ENCODE measurements around the gene FHIP2A.
A peak's percentile ranks its signal among the peaks of the same experiment; 100 is the strongest.
"Not testable (repeated sequence)": the region's sequence is repeated elsewhere in the genome, so short reads cannot be mapped to it uniquely, and the experiment has no call there.

Gene FHIP2A

GRCh38 chr10:114821293-114821914, at the start of gene FHIP2A:
Gene FHIP2A, plus strand, starts transcription at chr10:114821780. Its CDS starts 299 bp downstream, at chr10:114822079.
- DNase-seq, result peak; percentile 10

- no peak for DNase-seq
These were observed 48.9 kb upstream of the FHIP2A start for GRCh38 chr10:114772496-114773196.

DNA sequence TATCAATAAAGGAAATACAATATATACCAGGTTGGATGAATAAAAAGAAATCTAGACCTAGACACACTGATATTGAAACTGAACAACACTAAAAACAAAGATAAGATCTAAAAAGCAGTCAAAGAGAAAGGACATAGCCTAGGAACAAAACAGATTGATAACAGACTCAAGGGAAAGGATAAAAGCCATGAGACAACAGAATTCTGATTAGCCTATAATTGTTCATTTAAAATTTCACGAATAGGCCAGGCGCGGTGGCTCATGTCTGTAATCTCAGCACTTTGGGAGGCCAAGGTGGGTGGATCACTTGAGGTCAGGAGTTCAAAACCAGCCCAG, 48.4 kb upstream of the FHIP2A start:
- DNase-seq, result no peak

DNA sequence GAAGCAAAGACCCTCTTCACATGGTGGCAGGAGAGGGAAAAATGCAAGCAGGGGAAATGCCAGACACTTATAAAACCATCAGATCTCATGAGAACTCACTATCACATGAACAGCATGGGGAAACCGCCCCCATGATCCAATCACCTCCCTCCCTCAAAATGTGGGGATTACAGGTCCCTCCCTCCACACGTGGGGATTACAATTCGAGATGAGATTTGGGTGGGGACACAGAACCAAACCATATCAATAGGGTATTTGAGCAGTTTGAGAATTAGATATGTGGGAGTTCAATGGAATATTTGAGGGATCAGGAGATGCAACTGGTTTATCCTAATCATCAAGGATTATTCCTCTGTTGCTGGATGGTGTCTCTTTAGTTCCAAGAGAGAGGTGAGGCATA, 46.5 kb upstream of the FHIP2A start:
- DNase-seq, result not testable (repeated sequence)

DNA sequence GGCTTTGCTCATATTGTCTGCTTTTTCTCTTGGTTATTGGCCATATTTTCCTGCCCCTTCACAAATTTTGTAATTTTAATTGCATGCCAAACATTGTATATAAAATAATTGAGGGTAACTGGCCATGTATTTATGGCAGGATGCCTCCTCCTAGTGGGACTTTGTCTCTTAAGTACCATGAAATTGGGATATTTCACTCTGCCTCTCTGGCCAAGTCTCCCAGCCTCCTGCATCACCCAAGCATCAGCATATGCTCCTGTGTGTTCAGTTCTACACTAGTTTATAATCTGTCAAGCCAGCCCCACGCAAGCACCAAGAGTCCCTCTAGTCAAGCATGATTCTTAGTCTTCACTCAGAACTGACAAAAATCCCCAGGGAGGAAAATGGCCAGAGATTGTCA, 44.2 kb upstream of the FHIP2A start:
- no peak for DNase-seq

DNA sequence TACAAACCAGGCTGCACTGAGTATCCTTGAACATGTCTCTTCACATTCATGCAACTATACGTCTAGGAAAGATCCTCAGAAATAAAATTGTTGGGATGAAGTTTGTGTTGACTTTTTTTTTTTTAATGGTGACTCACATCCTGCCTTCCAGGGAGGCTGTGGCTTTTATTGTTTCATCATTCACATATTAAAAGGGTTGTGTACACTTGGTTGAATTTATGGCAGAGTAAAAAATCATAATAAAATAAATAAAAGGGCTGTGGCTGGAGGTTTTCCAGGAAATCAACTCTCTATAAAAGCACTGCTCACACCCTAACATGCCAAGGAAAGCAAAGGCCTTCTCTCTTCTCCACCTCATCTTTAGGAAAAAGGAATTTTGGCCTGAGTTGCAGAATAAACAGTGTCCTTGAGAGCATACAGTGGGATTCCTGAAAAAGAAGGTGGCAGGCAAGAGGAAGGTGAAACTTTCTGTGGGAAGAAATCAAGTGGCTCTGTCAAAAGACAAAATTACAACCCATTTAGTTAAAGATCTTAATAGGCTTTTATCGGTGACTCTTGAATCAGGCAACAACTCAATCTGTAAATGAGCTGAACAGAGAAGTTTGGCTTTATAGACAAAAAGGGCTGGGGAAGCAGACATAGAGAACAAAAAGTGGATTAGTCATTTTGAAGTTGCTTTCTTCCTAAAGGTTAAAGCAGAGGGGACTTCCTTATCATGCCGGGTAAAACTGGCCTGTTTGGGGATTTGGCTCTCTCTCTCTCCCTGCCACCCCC, 41.6 kb upstream of the FHIP2A start:
- DNase-seq, result no peak

DNA sequence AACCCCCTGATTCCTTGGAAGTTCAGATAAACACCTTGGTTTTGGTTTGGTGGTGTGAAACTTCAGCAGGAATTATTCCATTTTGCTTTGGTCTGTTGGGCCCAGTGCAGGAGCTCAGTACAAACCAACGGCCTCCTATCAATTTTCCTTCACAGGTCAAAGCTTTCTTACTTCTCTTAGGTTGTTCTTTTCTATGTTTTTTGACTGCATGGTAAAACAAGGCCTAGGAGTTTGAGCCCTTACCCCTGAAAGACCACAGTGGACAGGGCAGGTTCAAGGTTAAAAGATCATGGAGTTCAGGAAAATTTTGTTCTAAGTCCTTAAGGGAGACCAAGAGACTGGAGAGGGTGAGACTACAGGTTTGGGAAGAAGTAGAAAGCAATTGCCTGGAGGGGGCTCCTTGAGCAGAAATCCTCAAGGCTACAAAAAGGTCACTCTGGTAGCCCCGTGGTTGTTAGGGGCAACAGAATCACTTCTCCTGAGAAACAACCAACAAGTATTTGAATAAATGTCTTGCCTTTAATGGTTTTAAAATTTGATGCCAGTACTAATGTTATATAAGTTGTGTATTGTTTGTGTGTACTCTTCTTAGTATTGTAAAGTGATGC, 40.9 kb upstream of the FHIP2A start:
- DNase-seq, result no peak

DNA sequence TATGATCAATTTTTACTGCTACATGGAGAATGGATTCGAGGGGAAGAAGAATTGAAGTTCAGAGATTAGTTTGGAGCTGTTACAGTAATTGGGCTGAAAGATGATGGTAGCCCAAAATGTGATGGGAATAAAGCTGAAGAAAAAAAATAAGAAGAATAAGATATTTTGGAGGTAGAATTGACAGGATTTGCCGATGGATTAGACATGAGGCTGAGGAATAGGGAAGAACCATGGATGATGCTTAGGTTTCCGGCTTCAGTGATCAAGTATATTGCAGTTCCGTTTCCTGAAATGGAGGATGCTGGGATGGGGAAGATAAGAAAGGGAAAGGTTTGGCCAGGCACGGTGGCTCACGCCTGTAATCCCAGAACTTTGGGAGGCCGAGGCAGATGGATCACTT, 38.9 kb upstream of the FHIP2A start:
- DNase-seq, result no peak

DNA sequence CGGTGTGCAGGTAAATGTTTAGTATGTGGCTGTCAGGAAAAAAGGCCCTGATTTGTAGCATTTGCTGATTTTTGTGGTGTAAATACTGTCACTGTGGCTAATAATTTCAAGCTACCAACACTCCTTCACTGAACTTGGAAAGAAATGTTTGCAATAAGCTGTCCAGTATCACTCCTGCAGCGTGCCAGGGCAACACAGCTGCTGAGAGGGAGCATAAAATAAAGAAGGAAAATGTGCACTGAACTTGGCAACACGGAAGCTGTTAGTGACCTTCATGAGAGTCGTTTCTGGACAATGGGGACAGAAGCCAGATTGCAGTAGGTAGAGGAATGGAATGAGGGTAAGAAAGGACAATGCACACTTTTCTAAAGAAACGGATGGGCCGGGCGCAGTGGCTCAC, 37.9 kb upstream of the FHIP2A start:
- DNase-seq, result no peak

DNA sequence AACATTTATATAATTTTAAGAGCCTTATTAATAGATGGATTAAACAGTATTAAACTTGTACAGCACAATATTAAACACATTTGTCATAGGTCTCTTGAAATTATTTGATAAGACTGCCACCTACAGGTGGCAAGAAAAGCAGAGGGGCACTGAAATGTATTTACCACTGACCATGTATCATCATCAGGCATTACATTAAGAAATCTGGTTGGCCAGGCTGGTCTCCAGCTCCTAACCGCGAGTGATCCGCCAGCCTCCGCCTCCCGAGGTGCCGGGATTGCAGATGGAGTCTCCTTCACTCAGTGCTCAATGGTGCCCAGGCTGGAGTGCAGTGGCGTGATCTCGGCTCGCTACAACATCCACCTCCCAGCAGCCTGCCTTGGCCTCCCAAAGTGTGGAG, 35.1 kb upstream of the FHIP2A start:
- DNase-seq, result peak; percentile 10

DNA sequence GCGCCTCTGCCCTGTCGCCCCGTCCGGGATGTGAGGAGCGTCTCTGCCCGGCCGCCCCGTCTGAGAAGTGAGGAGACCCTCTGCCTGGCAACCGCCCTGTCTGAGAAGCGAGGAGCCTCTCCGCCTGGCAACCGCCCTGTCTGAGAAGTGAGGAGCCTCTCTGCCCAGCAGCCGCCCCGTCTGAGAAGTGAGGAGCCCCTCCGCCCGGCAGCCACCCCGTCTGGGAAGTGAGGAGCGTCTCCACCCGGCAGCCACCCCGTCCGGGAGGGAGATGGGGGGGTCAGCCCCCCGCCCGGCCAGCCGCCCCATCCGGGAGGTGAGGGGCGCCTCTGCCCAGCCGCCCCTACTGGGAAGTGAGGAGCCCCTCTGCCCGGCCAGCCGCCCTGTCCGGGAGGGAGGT, 34.4 kb upstream of the FHIP2A start:
- not testable (repeated sequence) for DNase-seq

DNA sequence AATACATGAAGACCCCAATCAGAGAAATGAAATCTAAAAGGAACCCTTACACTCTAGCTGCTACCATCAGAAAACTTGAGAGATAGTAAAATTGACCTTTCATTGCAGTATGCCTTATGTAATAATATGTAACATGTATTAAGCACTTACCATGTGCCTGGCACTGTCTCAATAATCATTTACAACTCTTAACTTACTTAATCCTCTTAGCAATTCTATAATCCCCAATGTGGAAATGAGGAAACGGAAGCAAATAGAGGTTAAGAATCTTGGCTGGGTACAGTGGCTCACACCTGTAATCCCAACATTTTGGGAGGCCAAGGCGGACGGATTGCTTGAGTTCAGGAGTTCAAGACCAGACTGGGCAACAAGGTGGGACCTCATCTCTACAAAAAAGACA, 29.8 kb upstream of the FHIP2A start:
- DNase-seq, result no peak

GRCh38 chr10:114795039-114795438, 26.5 kb upstream of the FHIP2A start:
- no peak for DNase-seq

GRCh38 chr10:114800361-114800760, 21.2 kb upstream of the FHIP2A start:
- DNase-seq, result no peak

DNA sequence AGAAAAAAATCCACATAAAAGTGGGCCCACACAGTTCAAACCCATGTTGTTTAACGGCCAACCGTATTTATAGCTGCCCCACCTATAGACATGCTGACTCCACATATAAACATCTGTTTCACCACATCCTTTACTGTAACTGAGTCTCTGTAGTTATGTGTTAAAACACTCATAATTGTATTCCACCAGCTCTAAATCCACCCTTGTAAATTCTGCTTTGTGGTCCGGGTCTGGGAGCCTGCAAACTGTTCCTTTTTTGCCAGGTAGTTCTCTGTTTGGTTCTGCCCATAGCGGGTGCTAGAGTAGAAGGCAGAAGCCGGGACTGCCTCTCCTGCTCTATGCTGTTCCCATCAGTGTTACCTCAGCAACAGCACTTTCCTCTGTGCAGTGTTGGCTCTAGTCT, 20.2 kb upstream of the FHIP2A start:
- no peak for DNase-seq

- no peak for DNase-seq
These were observed 19.4 kb upstream of the FHIP2A start for GRCh38 chr10:114802177-114802576.

DNA sequence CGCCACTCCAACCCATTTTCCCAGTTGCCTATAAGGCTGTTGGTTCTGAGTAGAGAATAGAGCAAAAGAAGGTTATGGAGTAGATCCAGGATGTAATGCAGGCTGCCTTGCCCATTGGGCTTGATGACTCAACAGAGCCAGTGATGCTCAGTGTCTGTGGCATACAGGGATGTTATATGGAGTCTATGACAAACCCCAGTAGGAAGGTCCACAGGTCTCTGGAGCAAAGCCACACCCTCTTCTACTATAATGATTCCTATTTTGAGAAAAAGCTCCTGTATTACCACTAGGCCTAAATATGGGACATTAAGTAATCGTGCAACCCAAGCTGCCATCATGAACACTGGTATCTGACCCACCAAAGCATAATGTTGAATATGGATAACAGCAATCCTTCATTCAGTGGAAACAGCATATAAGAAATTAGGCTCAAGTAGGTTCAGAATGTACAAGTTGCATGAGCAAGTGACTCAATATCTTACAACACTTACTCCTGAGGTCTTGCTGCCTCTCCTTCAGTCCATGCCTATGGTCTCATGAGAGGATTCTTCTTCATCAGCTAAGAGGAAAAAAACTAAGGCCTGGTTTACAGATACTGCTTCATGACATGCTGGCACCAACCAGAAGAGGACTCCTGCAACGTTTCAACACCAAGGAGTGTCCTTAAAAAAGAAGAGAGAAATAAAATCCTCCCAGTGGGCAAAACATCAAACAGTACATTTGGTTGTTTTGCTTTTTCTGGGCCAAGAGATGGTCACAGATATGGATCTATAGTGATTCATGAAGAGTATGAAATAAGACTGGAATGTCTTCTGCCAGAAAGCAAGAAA, 14.8 kb upstream of the FHIP2A start:
- DNase-seq, result no peak

DNA sequence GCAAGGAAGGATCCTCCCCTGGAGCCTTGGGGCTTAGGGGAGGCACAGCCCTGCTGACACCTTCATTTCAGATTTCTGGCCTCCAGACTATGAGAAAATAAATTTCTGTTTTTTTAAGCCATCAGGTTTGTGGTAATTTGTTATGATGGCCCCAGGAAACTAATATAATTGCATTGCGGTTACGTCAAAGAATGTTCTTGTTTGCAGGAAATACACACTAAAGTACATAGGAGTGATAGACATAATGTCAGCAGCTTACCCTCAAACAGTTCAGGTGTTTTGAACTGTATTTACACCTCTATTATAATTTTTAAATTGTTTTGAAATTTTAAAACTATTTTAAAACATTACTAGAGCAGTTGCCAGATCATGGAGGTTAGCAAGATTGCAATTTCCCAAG, 12.6 kb upstream of the FHIP2A start:
- no peak for DNase-seq

DNA sequence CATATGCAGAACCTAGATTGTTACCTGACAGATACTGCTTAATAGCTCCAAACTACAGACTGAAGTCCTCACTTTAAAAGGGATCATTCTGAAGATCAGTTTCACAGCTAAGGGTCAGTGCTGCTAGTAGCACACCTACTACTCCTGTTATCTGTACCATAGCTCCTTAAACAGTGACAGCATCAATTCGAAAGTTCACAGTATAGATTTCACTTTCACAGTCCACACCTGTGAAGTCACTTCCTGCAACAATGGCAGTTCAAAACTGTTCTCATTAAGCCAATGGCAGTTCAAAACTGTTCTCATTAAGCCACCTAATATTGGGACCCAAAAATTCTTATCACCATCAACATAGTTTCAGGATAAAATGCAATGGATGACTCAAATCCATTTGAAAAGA, 10.7 kb upstream of the FHIP2A start:
- DNase-seq, result no peak

- no peak for DNase-seq
These were observed 9.7 kb upstream of the FHIP2A start for GRCh38 chr10:114811862-114812261.

GRCh38 chr10:114815791-114816190, 5.8 kb upstream of the FHIP2A start:
- no peak for DNase-seq

DNA sequence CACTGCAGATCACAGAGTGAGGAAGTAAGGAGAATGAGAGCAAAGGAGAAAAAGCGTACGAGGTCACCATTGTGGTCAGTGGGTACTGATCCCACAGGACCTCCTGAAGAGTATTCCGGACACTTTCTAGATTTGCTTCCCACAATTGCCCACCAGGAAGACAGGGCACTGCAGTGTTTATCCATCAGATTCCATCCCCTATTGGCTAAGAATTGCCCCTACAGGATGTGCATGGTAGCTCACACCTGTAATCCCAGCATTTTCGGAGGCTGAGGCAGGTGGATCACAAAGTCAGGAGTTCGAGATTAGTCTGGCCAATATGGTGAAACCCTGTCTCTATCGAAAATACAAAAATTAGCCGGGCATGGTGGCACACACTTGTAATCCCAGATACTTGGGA, 5.3 kb upstream of the FHIP2A start:
- DNase-seq, result no peak

DNA sequence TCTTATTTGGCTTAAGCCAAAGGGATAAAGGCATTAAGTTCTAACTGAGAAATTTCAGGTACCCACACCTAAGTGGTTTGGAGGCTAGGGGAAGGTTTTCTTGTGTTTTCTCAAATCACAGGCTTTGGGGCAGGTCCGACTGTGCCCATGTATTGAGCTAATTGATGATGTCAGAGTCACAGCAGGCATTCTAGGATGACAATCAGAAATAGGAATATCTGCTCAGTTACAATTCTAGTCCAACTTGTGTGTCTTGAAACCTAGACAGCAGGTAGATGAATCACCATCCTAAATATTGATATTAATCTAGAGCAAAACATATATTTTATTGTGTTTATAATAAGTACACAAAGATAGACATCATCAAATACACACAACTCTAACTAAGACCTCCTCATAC, 2.3 kb upstream of the FHIP2A start:
- DNase-seq, result no peak
